DND-41 (cell line): ENCODE measurements around the gene RGL1.

Experiments used
- ATAC-seq: fragments of 200-7000 bp; cut with Tn5 transposase; 3 replicates; pipeline ENCODE4 v1.9.1; 2021; ENCODE audit warnings: low read depth; ENCODE audit not compliant: insufficient read depth
- DNase-seq: peaks from one replicate; pipeline ENCODE4 v3.0.0-alpha.2; 2020
- H2AFZ ChIP-seq: 2 replicates; pipeline ENCODE4 v1.6.0; 2012; ENCODE audit warnings: low read depth, low read length
- H3K27ac ChIP-seq: 2 replicates; pipeline ENCODE4 v1.5.1; 2012; ENCODE audit warnings: low read length, inconsistent platforms
- H3K27me3 ChIP-seq: fragments of 200-600 bp; sonication (generic); 2 replicates; pipeline ENCODE4 v1.6.0; 2012; ENCODE audit warnings: low read length, mild to moderate bottlenecking, inconsistent platforms; ENCODE audit not compliant: insufficient read depth, poor library complexity
- H3K36me3 ChIP-seq: 2 replicates; pipeline ENCODE4 v1.5.1; 2012; ENCODE audit warnings: low read length, inconsistent platforms; ENCODE audit not compliant: insufficient read depth
- H3K4me1 ChIP-seq: 2 replicates; pipeline ENCODE4 v1.5.1; 2012; ENCODE audit warnings: mild to moderate bottlenecking, low read length; ENCODE audit not compliant: insufficient read depth
- H3K4me2 ChIP-seq: 2 replicates; pipeline ENCODE4 v1.6.0; 2012; ENCODE audit warnings: mild to moderate bottlenecking, moderate library complexity, low read length, inconsistent platforms; ENCODE audit not compliant: insufficient read depth
- H3K4me3 ChIP-seq, 2 experiments: fragments of 200-600 bp in 1 of 2; shearing (Covaris generic) in 1 of 2; 2 replicates each; pipeline ENCODE4 v1.5.1; 2012 to 2016; ENCODE audit warnings: inconsistent platforms in 2 of 2, low read length in 2 of 2, mild to moderate bottlenecking in 2 of 2, low read depth in 1 of 2, moderate library complexity in 1 of 2
- H3K79me2 ChIP-seq: 2 replicates; pipeline ENCODE4 v1.6.0; 2012; ENCODE audit warnings: low read length, inconsistent platforms; ENCODE audit not compliant: insufficient read depth
- H3K9ac ChIP-seq: 2 replicates; pipeline ENCODE4 v1.6.0; 2012; ENCODE audit warnings: low read depth, mild to moderate bottlenecking, inconsistent platforms, low read length, moderate library complexity
- H3K9me3 ChIP-seq: 2 replicates; pipeline ENCODE4 v1.5.1; 2012; ENCODE audit warnings: low read length, moderate library complexity, mild to moderate bottlenecking, inconsistent platforms; ENCODE audit not compliant: insufficient read depth, severe bottlenecking
- H4K20me1 ChIP-seq: 2 replicates; pipeline ENCODE4 v1.6.0; 2012; ENCODE audit warnings: low read length; ENCODE audit not compliant: insufficient read depth
- EZH2 ChIP-seq: IDR thresholded peaks from 3 replicates; pipeline ENCODE4 v1.6.1; 2012; ENCODE audit warnings: borderline replicate concordance, low read depth, mild to moderate bottlenecking, moderate library complexity, low read length, inconsistent platforms; ENCODE audit not compliant: severe bottlenecking
- TF ChIP-seq, protein P1 (sequence below): IDR thresholded peaks from 2 replicates; pipeline ENCODE4 v1.5.1; 2012; ENCODE audit warnings: borderline replicate concordance, low read length, moderate library complexity, mild to moderate bottlenecking; ENCODE audit not compliant: poor library complexity, severe bottlenecking; ENCODE audit errors: extremely low read depth

Gene RGL1

DNA sequence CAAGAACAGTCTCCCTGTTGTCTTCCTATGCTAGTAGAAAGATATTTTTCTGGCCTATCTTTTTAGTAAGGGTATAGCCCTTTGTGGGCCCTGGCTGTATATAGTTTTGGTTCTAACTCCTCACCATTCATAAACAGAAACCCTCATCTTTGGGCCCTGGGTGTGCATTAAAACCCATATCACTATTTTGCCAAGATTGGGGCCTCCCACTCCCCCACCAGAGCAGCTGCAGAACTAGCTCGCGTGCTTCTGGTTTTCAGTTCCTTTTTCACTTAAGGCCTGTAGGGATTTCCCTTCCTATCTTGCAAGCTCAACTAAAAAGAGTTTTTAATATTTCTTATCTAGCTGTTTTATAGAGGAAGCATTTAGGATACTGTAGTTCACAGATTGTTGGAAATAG, 106.4 kb downstream of the RGL1 start:
- DNase-seq (no peak), ATAC-seq (no peak)
- Histone ChIP-seq H2AFZ (no peak overlapping the region), H3K4me2 (no peak overlapping the region), H3K9ac (no peak overlapping the region), H3K27me3 (no peaks in the 10 kb centered on the region), H3K9me3 (no peaks in the 10 kb centered on the region), H3K79me2 (no peaks in the 10 kb centered on the region), H3K4me3 (no peak overlapping the region), H3K4me1 (peaks cover 7% of the 10 kb centered on the region), H4K20me1 (no peaks in the 10 kb centered on the region), H3K36me3 (no peaks in the 10 kb centered on the region), H3K27ac (no peak overlapping the region)
- TF ChIP-seq EZH2: no peak
- TF ChIP-seq, protein P1, sequence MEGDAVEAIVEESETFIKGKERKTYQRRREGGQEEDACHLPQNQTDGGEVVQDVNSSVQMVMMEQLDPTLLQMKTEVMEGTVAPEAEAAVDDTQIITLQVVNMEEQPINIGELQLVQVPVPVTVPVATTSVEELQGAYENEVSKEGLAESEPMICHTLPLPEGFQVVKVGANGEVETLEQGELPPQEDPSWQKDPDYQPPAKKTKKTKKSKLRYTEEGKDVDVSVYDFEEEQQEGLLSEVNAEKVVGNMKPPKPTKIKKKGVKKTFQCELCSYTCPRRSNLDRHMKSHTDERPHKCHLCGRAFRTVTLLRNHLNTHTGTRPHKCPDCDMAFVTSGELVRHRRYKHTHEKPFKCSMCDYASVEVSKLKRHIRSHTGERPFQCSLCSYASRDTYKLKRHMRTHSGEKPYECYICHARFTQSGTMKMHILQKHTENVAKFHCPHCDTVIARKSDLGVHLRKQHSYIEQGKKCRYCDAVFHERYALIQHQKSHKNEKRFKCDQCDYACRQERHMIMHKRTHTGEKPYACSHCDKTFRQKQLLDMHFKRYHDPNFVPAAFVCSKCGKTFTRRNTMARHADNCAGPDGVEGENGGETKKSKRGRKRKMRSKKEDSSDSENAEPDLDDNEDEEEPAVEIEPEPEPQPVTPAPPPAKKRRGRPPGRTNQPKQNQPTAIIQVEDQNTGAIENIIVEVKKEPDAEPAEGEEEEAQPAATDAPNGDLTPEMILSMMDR: no peak

DNA sequence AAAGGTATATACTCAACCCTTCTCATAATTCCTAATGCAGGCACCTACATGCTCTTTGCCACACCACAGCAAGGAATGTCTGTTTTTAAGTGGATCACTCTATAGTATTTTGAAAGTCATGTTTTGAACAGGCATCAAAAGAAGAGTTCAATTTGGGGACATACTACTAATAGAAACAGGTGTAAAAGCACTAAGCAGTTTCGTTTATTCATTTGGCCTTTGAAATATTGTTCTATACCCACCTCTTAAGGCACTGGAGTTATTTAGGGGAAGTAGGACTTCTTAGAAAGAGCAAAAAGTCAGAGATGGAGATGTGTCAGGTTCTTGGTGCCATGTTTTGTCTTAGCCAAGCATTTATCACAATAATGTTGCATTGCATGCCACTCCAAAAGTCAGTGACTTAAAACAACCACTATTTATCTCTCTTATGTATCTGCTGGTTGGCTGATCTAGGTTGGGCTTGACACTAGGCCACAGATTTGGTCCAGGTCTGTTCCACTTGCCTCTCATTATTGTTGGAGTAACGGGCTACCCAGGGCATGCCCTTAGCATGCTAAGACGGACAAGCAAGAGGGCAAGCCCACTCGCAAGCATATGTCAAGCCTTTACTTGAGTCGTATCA, 107.5 kb downstream of the RGL1 start:
- Histone ChIP-seq H3K4me2 (no peak overlapping the region), H3K9me3 (no peaks in the 10 kb centered on the region), H3K27me3 (no peaks in the 10 kb centered on the region), H4K20me1 (no peaks in the 10 kb centered on the region), H3K79me2 (no peaks in the 10 kb centered on the region), H3K9ac (no peak overlapping the region), H3K27ac (no peak overlapping the region), H2AFZ (no peak overlapping the region), H3K4me3 (no peak overlapping the region), H3K36me3 (no peaks in the 10 kb centered on the region), H3K4me1 (peaks cover 7% of the 10 kb centered on the region)
- ATAC-seq (no peak), DNase-seq (no peak)
- no peak for TF ChIP-seq EZH2
- TF ChIP-seq, protein P1: no peak

DNA sequence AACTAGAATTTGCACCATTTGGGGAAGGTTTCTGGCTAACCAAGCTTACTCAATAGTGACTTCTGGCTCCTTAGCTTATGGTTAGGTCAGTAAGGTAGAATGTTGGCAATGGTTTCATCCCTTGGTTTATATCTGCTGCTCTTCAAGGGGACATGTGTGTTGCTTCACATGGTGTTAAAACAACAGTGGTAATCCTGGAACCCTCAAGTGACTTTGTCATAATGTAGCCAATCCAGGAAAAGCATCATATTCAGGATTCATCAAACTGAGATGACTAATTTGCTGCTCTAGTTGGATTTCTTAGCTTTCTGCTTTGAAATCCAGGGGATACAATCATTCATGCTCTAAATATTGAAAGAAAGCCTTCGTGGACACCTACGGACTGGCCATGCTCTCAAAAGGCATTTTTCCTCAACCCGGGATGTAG, 108.7 kb downstream of the RGL1 start:
- Histone ChIP-seq H3K4me2 (no peak overlapping the region), H3K27ac (no peak overlapping the region), H3K9me3 (no peaks in the 10 kb centered on the region), H3K79me2 (no peaks in the 10 kb centered on the region), H3K36me3 (no peaks in the 10 kb centered on the region), H4K20me1 (no peaks in the 10 kb centered on the region), H3K27me3 (no peaks in the 10 kb centered on the region), H3K4me1 (peaks cover 7% of the 10 kb centered on the region), H2AFZ (no peak overlapping the region), H3K9ac (no peak overlapping the region), H3K4me3 (no peak overlapping the region)
- ATAC-seq: no peak
- DNase-seq: no peak
- TF ChIP-seq EZH2: no peak
- TF ChIP-seq, protein P1: no peak
